8988T (cell line): Measurements from ENCODE around the gene RNF130.
"Not testable (repeated sequence)": the region's sequence is repeated elsewhere in the genome, so short reads cannot be mapped to it uniquely, and the experiment has no call there.

Experiments
- DNase-seq: peaks from one replicate; pipeline ENCODE4 v3.0.0; 2011

Gene RNF130

GRCh38 chr5:180053061-180053602 is 18.4 kb downstream of the RNF130 start:
- DNase-seq = no peak

GRCh38 chr5:180052211-180052818 is 19.2 kb downstream of the RNF130 start:
- no peak for DNase-seq

GRCh38 chr5:180050121-180050940 is 21.2 kb downstream of the RNF130 start:
- DNase-seq = no peak

GRCh38 chr5:180049185-180049548 is 22.4 kb downstream of the RNF130 start:
- DNase-seq = no peak

- no peak for DNase-seq
Observed at GRCh38 chr5:180047667-180048066, 23.9 kb downstream of the RNF130 start.

- DNase-seq = no peak
Observed at GRCh38 chr5:180046656-180047055, 24.9 kb downstream of the RNF130 start.

DNA sequence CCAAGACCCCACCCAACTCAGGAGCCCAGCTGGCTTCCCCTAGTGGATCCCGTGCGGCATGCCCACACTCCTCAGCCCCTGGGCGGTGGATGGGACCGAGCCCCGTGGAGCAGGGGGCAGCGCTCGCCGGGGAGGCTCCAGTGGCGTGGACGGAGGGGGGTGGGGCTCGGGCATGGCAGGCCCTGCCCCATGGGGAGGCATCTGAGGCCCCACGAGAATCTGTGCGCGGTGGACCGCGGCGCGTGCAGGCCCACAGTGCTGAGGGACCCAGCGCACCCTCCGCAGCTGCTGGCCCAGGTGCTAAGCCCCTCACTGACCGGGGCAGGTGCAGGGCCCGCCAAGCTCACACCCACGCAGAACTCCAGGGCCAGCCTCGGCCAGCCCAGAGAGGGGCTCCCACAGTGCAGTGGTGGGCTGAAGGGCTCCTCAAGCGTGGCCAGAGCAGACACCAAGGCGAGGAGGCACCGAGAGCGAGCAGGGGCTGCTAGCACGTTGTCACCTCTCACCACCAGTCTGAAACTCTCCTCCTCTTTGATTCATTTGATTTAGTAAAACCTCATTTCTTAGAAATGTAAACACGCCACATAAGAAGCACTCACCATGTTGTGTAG is 25.6 kb downstream of the RNF130 start:
- DNase-seq = no peak

GRCh38 chr5:180043377-180043776 is 28.2 kb downstream of the RNF130 start:
- no peak for DNase-seq

DNA sequence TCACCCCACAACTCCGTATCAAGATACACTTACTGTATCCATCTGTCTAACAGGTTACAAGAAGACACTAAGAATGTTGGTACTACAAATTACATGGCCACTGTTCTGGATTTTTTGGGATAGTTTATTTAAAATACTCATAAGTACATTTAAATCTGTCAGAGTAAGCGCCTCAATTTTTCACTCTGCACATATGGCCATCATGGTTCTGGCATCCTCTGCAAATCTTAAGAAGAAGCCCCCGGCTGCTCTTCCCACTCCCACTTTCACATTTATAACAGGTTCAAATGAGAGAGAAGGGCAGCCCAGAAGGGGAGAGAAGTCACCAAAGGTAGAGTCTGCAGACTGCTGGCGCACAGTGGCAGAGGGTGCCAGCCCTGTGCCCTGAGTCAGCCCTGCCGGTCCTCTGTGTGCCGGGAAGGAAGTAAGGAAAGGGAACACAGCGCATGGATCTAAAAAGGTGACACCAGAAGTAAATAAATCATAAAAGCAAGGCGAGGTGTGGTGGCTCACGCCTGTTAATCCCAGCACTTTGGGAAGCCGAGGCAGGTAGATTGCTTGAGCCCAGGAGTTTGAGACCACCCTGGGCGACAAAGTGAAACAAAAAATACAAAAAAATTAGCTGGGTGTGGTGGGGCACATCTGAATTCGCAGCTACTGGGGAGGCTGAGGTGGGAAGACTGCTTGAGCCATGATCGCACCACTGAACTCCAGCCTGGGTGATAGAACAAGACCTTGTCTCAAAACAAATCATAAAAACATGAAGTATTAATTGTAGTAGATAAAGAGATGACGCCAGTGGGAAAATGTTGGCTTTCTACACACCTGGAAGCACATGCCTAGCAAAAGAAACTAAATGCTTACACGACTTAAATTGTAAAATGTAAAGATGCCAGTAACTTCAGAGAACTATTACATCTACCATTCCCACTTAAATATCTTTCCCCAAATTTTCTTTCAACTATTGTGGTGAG is 30.0 kb downstream of the RNF130 start:
- DNase-seq = no peak

- DNase-seq = no peak
Observed at GRCh38 chr5:180040287-180041214, 31.0 kb downstream of the RNF130 start.

DNA sequence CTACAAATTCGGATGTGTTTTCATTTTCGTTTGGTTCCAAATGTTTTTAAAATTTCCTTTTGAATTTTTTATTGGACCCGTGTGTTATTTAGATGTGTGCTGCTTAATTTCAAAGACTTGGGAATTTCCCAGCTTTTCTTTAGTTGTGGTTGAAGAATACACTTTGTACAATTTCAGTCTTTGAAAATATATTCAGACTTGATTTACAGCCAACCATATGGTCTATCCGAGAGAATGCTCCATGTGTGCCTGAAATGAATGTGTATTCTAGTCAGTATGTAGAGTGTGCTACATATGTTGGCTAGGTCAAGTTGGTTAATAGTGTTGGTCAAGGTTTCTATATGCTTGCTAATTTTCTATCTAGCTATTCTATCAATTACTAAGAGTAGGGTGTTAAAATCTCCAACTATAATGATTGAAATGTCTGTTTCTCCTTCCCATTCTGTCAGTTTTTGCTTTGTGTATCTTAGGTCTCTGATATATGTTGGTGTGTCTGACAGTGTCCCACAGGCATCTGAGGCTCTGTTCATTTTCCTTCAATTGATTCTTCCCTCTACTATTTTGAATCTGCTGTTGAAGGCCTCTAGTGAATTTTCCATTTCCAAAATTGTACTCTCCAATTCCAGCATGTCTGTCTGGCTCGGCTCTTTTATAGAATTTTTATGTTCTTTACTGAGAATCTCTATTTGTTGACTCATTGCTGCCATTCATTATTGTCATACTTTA is 36.2 kb downstream of the RNF130 start:
- DNase-seq = no peak

- no peak for DNase-seq
Observed at GRCh38 chr5:180034564-180034963, 37.0 kb downstream of the RNF130 start.

DNA sequence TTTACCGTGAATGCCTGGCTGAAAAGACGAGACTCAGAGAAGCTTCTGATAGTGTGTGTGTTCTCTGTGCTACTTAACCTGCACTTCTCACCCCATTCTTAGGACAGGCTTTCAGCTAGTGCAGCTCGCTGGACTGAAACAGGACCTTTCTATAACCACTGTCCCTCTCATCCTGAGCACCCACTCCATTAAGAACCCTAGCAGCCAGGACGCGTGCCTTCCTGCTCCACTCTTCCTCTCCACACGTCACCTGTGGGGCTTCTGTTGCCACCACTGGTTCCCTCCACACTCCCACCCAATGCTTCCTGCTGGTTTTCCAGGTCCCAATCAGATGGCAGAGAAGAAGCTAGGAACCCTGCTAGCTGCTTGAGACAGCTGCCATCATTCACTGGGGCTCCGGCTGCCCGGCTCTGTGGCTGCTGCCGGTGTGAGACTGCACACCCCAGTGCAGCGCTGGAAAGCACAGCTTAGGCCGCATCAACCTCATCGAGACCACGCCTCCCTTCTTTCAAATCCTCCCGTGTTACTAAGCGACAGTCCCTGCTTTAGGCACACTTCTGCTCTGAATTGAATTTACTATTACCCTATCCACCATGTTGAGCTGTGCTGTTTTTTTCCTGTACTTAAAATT is 44.0 kb downstream of the RNF130 start:
- DNase-seq = no peak

GRCh38 chr5:180026734-180027458 is 44.7 kb downstream of the RNF130 start:
- DNase-seq = no peak

DNA sequence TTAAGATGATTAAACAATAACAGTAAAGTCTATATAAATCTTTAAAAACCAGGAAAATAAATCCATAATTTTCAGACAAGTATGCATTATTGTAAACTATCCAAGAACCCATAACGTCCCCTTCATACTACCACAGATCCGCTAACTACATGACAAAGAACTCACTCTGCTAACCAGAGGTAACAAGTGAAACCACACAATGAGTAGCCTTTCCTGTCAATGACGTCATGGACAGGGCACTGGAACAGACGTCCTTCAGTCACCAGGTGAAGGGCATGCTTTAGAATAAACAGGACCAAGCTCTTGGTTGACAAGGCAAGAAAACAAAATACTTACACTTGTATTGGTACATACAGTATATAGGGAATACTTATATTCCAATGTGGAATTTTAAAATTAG is 45.2 kb downstream of the RNF130 start:
- DNase-seq = peak; percentile 30

- DNase-seq = no peak
Observed at GRCh38 chr5:180021900-180022299, 49.7 kb downstream of the RNF130 start.

DNA sequence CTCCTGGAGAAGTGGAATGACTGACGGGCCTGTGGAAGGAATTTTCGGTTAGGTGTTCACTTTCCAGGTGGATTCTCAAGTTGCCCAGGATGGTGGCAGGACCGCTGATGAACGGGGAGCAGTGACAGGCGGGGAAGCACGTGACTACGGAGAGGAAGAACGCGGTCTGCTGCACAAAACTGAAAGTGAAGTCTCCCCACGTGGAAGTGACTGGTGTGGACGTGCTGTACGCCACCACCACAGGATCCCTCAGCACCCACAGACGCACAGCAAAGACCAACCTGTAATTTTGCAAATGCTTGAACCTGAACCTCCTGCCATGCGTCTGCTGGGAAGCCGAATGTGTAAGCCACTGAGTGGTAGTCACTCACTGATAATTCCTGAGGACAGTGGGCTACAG is 51.4 kb downstream of the RNF130 start:
- DNase-seq = no peak

- DNase-seq = no peak
Observed at GRCh38 chr5:180018347-180019060, 53.1 kb downstream of the RNF130 start.

DNA sequence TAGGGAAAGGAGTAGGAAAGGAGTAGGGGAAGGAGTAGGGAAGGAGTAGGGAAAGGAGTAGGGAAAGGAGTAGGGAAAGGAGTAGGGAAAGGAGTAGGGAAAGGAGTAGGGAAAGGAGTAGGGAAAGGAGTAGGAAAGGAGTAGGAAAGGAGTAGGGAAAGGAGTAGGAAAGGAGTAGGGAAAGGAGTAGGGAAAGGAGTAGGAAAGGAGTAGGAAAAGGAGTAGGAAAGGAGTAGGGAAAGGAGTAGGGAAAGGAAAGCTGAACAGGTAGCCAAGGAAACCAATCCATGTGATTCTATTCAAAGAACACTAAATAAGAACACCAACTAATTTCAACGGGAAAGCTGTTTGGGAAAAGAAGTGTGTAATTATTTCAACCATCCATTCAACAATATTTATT is 56.0 kb downstream of the RNF130 start:
- not testable (repeated sequence) for DNase-seq
